GM18511 (cell line): ENCODE measurements around the gene IER3.
"Not testable (repeated sequence)": the region's sequence is repeated elsewhere in the genome, so short reads cannot be mapped to it uniquely, and the experiment has no call there.

Experiments
- ATAC-seq: cut with Tn5 transposase; IDR thresholded peaks from one replicate; pipeline ENCODE4 v1.9.1; 2021; ENCODE audit warnings: mild to moderate bottlenecking, moderate library complexity; ENCODE audit not compliant: unreplicated experiment

Gene IER3

DNA sequence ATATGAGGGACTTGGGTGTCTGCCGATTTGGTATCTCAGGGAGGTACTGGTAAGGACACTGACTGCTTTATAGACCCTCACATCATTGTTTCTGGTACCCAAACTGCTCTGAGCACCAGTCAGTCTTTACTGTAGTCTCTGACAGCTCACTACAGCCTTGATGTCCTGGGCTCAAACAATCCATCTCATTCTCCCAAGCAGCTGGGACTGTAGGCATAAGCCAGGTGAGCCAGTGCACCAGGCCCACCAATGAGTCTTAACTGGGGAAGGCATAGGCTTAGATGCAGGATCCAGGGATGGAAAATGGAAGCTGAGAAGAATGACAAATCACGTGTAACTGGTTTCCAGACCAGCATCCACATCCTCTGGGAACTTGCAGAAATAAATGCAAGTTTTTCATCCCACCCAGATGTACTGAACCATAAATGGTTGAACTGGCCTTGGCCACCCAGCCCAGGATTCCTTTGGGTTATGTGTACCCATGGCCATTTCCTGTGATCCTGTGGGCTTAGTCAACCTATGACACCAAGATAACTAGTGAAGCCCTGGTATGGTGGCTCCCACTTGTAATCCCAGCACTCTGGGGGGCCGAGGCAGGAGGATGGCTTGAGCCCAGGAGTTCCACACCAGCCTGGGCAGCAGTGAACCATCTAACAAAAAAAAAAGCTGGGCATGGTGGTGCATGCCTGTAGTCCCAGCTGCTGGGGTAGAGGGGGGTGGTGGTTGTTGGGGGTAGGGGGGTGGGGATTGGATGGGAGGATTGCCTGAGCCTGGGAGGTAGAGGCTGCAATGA is 18.4 kb downstream of the IER3 start:
- no peak for ATAC-seq

DNA sequence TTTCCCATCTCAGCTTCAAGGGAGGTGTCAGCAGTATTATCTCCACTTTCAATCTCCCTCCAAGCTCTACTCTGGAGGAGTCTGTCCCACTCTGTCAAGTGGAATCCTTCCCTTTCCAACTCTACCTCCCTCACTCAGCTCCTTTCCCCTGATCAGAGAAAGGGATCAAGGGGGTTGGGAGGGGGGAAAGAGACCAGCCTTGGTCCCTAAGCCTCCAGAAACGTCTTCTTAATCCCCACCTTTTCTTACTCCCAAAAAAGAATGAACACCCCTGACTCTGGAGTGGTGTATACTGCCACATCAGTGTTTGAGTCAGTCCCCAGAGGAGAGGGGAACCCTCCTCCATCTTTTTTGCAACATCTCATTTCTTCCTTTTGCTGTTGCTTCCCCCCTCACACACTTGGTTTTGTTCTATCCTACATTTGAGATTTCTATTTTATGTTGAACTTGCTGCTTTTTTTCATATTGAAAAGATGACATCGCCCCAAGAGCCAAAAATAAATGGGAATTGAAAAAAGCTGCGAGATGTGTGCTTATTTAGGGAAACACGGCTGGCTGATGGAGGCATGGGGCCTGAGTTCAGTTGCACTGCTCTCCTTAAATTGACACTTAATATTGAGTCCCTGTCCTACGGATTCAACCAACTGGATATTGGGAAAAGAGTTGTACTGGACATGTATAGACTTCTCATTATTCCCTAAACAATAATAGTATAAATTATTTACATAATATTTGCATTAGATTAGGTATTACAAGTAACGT is 19.3 kb downstream of the IER3 start:
- no peak for ATAC-seq

DNA sequence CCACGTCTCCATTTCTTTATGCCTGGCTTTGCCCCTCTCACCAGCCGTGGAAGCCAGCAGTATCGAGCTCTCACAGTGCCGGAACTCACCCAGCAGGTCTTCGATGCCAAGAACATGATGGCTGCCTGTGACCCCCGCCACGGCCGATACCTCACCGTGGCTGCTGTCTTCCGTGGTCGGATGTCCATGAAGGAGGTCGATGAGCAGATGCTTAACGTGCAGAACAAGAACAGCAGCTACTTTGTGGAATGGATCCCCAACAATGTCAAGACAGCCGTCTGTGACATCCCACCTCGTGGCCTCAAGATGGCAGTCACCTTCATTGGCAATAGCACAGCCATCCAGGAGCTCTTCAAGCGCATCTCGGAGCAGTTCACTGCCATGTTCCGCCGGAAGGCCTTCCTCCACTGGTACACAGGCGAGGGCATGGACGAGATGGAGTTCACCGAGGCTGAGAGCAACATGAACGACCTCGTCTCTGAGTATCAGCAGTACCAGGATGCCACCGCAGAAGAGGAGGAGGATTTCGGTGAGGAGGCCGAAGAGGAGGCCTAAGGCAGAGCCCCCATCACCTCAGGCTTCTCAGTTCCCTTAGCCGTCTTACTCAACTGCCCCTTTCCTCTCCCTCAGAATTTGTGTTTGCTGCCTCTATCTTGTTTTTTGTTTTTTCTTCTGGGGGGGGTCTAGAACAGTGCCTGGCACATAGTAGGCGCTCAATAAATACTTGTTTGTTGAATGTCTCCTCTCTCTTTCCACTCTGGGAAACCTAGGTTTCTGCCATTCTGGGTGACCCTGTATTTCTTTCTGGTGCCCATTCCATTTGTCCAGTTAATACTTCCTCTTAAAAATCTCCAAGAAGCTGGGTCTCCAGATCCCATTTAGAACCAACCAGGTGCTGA is 20.3 kb downstream of the IER3 start:
- not testable (repeated sequence) for ATAC-seq

DNA sequence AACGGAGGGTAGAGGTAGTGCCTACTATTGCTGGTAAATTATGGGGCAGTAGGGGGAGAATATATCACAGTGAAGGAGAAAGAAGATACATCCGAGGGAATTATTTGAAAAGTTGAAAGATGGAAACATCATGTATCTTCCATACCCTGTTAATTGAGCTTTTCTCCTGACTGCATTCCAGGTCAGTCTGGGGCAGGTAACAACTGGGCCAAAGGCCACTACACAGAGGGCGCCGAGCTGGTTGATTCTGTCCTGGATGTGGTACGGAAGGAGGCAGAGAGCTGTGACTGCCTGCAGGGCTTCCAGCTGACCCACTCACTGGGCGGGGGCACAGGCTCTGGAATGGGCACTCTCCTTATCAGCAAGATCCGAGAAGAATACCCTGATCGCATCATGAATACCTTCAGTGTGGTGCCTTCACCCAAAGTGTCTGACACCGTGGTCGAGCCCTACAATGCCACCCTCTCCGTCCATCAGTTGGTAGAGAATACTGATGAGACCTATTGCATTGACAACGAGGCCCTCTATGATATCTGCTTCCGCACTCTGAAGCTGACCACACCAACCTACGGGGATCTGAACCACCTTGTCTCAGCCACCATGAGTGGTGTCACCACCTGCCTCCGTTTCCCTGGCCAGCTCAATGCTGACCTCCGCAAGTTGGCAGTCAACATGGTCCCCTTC is 21.0 kb downstream of the IER3 start:
- not testable (repeated sequence) for ATAC-seq

DNA sequence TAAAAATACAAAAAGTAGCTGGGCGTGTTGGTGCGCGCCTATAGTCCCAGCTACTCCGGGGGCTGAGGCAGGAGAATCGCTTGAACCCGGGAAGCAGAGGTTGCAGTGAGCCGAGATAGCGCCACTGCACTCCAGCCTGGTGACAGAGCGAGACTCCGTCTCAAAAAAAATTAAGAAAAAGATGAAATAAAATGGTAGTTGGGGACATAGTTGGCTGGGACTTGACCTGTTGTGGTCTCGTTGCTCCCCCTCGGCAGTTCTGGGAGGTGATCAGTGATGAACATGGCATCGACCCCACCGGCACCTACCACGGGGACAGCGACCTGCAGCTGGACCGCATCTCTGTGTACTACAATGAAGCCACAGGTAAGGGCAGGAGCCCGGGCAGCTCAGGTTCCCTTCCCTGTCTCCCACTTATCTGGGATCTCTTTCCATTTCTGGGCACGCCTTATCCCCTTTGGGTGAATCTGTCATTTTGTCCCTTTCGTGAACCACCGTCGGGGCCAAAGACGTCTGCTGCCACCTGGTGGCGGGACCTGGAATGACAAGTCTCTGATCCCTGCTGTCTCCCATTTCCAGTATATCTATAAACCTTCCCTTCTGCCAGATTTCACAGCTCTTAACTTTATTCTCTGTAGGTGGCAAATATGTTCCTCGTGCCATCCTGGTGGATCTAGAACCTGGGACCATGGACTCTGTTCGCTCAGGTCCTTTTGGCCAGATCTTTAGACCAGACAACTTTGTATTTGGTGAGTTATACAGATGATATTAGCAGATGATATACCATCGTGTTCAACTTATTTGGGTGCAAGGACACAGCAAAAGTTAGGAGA is 21.9 kb downstream of the IER3 start:
- no peak for ATAC-seq

DNA sequence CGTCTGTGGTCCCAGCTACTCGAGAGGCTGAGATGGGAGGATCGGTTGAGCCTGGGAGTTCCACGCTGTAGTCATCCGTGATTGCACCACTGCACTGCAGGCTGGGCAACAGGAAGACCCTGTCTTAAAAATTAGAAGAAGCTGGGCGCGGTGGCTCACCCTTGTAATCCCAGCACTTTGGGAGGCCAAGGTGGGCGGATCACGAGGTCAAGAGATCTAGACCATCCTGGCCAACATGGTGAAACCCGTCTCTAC is 22.4 kb downstream of the IER3 start:
- ATAC-seq = not testable (repeated sequence)

DNA sequence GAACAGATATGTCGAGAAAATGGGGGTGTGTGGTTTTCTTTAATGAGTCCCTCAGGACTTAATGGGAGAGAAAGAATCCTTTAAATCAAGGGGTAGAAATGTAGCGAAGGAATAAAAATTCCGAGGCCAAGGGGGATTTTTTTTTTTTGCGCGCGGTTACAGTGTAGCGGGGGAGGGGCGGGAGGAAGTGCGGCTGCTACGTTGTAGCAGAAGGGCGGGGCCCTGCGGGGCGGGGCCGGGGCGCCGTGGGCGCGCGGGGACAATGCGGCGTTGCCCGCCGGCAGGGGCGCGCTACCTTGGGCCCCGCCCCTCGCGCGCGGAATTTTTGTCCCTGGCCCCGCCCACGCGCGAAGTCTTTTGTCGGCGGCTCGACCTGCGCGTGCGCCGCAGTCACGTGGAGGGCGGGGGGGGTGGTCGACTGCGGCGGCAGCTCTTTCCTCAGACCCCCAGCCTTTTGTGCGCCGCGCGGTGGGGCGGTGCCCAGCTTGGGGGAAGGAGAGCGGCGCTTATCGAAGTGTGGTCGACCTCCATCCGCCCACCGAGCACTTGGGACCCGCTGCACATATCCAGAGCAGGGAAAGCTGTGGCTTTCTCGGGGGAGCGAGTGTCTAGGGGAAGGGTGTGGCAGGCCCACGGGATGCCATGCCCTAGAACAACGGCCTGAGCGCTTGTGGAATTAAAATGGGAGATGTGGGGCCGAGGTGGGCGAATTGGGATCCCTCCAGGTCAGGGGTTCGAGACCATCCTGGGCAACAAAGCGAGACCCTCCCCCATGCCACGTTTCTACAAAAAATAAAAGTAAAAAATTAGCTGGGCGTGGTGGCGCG is 22.9 kb downstream of the IER3 start:
- no peak for ATAC-seq

DNA sequence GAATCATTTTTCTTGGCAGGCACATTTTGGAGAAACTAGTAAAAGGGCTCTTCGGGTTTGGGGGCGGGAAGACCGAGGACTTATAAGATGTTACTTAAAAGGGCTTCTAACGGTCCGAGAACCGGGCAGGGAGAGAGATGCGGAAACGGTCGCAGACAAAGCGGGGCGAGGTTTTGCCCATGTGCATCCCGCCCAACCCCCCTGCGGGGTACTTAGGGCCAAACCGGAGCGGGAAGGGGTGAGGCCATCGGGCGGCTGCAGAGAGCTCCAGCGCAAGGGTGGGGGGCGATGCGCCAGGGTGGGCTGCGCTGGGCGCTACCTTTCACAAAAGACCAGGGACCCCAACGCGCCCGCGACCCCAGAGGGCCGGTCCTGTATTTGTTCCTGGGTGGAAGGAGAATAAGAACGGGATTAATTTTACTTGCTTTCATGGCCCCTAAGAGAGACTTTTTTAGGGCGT is 23.6 kb downstream of the IER3 start:
- no peak for ATAC-seq

DNA sequence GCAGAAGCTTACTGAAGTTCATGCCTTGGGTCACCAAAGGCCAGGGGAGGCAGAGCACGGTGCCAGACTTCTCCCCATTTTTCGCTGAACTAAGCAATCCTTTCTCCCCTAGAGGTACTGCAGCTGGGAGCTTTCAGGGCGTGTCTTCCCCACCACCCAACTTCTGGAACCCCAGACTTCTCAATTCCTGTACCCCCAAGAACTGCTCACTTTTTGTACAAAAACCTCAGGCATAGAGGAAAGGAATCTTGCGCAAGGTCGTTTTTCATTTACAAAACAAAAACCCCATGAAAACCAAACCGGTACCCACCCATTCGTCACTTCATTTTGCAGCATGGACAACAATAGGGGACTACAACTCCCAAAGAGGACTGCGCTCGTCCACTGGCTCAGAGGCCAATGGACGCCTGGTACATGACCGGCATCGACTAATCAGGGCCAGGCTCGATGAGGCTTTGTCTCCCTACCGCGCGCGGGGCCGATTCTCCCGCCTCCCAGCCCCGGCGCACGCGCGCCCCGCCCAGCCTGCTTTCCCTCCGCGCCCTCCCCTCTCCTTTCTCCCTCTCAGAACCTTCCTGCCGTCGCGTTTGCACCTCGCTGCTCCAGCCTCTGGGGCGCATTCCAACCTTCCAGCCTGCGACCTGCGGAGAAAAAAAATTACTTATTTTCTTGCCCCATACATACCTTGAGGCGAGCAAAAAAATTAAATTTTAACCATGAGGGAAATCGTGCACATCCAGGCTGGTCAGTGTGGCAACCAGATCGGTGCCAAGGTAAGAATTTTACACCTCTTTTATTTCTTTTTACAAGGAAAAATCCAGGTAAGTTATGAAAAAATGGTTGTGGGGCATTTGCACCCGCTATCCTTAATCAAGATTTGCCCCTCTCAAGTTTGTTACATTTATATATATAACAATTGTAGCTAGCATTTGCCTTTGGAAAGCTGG is 24.3 kb downstream of the IER3 start, which contains the start of gene TUBB:
TSS of gene TUBB (plus strand) at position 562 of the 947 bp plus-strand sequence. CDS start at position 717, 155 bp downstream.
- ATAC-seq = peak; percentile 45

DNA sequence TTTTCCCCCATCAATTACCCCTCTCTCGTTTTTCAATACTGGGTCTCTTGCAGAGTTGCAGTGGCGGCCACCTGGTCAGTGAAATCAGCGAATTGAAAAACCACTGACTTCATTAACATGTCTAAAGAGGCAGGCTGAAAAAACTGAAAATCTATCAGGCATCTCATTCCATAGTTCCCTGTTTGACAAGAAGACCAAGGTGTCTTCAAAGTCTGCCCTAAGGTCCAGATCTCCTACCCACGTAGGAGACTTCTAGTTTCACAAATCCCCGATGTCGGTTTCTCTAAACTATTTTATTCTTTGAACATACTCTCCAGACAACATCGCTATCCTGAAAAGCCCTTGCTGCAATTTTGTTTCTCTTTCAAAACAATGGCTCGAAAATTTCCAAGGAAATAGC is 25.0 kb downstream of the IER3 start:
- no peak for ATAC-seq

DNA sequence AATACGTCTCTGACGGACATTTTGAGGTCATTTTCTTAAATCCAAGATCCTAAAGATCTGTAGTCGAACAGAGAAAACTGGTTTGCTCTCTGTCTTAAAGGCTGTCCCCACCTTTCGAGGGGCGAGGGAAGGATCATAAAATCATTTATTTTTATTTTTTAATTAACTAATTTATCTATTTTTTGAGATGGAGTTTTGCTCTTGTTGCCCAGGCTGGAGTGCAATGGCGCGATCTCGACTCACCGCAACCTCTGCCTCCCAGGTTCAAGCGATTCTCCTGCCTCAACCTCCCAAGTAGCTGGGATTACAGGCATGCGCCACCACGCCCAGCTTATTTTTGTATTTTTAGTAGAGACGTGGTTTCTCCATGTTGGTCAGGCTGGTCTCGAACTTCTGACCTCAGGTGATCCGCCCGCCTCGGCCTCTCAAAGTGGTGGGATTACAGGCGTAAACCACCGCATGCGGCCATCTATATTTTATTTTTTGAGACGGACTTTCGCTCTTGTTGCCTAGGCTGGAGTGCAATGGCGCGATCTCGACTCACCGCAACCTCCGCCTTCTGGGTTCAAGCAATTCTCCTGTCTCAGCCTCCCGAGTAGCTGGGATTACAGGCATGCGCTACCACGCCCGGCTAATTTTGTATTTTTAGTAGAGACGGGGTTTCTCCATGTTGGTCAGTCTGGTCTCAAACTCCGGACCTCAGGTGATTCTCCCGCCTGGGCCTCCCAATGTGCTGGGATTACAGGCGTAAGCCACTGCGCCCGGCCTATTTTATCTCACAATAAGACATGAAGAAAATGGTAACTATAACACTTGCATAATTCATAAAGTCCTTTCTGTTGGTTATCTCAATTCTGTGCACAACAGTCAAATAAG is 26.3 kb downstream of the IER3 start:
- ATAC-seq = not testable (repeated sequence)

DNA sequence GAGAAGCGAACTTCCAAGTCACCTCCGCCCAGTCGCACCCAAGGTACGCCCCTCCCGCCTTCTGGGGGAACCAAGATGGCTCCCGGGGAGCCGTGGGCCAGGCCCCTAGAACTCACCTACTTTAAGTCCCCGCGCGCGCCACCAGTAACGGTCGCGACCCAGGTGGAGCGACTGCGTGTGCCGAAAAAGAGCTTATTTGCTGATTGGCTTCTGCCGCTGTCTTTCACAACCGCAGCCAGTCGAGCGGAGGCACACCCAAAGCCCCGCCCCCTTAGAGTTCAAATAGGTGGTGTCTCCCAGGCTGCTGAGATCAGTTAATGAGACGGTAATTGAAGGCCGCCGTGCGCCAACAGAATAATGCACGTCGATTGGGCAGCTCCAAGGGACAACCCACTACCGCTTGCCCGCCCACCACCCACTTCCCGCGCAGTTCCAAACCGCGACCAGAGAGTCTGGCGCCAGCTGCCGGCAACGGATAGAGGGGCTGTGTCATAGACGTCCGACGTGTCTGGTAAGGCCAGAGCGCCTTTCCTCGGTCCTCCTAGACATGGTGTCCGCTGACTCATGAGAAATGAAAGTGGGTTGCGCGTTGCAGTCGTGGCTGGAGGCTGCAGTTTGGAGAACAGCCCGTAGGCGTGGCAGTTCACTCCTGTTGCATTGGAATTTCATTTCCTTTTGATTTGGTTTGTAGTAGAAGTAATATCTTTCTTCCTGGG is 27.1 kb downstream of the IER3 start, which contains the start of gene MDC1:
TSS of gene MDC1 (minus strand) at position 153 of the 716 bp plus-strand sequence. CDS start 2,106 bp downstream, outside the sequence.
- peak; percentile 79 for ATAC-seq

DNA sequence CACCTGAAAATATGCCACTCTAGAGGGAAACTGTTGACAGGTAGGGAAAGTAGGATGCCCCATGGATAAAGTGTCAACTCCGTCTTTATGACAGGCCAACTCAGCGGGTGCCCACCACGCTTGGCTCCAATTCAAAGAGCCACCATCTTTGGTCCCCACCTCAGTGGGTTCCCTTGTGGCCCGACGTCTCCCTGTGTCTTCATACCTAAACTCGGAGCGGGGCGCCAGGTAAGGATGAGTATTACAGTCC is 27.5 kb downstream of the IER3 start:
- ATAC-seq = no peak

DNA sequence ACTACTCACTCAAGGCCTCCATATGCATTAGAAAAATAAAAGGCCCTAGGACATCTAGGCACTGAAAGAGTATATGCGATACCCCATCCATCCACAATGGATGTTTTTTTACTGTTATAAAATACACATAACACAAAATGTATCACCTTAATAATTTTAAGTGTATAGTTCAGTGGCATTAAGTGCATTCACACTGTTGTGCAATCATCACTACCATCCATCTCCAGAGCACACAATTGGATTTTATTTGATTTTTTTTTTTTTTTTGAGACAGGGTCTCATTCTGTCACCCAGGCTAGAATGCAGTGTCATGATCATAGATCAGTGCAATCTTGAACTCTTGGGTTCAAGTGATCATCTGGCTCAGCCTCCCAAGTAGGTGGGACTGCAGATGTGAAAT is 30.1 kb downstream of the IER3 start:
- ATAC-seq = no peak

DNA sequence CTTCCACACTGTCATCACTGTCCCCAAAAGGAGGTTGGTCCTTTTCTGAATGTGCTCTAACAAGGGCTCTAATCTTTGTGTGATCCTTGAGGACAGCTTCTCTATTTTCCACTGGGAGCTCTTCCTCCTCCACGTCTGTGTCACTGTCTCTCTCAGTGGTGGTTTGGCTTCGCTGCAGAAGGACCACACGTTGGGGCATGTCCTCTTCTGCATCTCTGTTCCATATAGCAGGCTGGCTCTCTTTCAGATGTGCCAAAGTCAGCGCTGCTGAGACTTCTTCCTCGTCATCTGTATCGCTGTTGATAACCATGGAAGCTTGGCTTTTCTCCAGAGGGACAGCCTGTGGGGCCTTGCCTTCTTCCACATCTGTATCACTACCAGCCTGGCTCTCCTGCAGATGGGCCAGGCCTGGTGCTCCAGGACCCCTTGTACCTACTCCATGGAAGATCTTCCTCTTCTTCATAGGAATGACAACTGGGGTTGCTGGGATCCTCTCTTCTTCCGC is 31.9 kb downstream of the IER3 start:
- ATAC-seq = no peak

DNA sequence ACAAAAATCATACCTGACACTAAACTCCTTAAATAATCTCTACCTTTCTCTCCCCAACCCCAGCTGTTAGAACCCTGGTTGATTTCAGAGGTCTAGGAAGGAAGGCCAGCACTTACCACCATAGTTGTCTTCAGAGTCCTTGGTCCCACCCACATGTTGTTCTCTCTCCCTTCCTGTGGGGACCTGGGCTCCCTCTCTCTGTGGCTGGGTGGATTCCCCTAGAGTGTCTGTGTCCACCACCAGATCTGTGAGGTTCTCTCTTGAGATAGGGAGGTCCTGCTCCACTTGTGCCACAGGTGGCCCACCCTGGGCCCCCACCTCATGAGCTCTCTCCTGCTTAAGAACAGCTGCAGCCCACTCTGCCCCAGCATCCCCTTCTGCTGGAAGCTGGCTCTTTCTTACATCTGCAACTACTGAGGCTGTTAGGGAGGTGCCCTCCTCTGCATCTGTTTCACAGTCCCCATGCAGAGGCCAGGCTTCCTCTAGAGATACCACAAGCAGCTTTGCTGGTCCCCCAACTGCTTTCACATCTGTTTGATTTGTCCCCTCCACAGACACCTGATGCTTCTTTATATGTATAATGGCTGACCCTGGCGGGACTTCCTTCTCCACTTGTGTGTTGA is 32.5 kb downstream of the IER3 start:
- no peak for ATAC-seq
